ENCODE results near the gene RCAN1.

GRCh38 chr21:34579411-34579810 lies 35.5 kb downstream of the RCAN1 start:
- TF ChIP-seq, protein P1, sequence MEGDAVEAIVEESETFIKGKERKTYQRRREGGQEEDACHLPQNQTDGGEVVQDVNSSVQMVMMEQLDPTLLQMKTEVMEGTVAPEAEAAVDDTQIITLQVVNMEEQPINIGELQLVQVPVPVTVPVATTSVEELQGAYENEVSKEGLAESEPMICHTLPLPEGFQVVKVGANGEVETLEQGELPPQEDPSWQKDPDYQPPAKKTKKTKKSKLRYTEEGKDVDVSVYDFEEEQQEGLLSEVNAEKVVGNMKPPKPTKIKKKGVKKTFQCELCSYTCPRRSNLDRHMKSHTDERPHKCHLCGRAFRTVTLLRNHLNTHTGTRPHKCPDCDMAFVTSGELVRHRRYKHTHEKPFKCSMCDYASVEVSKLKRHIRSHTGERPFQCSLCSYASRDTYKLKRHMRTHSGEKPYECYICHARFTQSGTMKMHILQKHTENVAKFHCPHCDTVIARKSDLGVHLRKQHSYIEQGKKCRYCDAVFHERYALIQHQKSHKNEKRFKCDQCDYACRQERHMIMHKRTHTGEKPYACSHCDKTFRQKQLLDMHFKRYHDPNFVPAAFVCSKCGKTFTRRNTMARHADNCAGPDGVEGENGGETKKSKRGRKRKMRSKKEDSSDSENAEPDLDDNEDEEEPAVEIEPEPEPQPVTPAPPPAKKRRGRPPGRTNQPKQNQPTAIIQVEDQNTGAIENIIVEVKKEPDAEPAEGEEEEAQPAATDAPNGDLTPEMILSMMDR (IDR thresholded peaks at IDR 0.05; ENCODE audit: low read depth, low read length, missing input control): no peak
- TF ChIP-seq GABPA (IDR thresholded peaks at IDR 0.05 in 1 of 2, conservative IDR thresholded peaks at IDR 0.05 in 1 of 2) (no peak), NR2F2 (IDR thresholded peaks at IDR 0.05) (no peak)
- TF ChIP-seq, protein P2, sequence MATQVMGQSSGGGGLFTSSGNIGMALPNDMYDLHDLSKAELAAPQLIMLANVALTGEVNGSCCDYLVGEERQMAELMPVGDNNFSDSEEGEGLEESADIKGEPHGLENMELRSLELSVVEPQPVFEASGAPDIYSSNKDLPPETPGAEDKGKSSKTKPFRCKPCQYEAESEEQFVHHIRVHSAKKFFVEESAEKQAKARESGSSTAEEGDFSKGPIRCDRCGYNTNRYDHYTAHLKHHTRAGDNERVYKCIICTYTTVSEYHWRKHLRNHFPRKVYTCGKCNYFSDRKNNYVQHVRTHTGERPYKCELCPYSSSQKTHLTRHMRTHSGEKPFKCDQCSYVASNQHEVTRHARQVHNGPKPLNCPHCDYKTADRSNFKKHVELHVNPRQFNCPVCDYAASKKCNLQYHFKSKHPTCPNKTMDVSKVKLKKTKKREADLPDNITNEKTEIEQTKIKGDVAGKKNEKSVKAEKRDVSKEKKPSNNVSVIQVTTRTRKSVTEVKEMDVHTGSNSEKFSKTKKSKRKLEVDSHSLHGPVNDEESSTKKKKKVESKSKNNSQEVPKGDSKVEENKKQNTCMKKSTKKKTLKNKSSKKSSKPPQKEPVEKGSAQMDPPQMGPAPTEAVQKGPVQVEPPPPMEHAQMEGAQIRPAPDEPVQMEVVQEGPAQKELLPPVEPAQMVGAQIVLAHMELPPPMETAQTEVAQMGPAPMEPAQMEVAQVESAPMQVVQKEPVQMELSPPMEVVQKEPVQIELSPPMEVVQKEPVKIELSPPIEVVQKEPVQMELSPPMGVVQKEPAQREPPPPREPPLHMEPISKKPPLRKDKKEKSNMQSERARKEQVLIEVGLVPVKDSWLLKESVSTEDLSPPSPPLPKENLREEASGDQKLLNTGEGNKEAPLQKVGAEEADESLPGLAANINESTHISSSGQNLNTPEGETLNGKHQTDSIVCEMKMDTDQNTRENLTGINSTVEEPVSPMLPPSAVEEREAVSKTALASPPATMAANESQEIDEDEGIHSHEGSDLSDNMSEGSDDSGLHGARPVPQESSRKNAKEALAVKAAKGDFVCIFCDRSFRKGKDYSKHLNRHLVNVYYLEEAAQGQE (IDR thresholded peaks at IDR 0.05): no peak

Measured in liver (tissue), 3 donors.